ENCODE results near the gene SH2D3A. TPM values are rescaled to one million over a fixed set of nuclear protein-coding genes. Genes with fewer than 3 reads are reported as not detected.

The SH2D3A gene
- total and polyA plus RNA-seq, 2 experiments from 2014 or later: 20.7 to 38.4 TPM

- Histone ChIP-seq H3K4me1 (ENCODE audit: insufficient read depth) (peaks cover 13% of the 10 kb centered on the region; the same call in 1 of the 2 replicates), H3K36me3 (ENCODE audit: insufficient read depth) (peaks cover 23% of the 10 kb centered on the region), H3K27me3 (ENCODE audit: insufficient read depth) (no peaks in the 10 kb centered on the region), H4K20me1 (replicated peaks; ENCODE audit: insufficient read depth) (peaks cover 4% of the 10 kb centered on the region; the same call in 1 of the 2 replicates), H3K4me2 (no peak overlapping the region), H3K27ac (ENCODE audit: low read depth) (no peak overlapping the region), H3K9me2 (ENCODE audit: insufficient read depth) (no peaks in the 10 kb centered on the region), H2AFZ (no peak overlapping the region), H3K79me2 (replicated peaks; ENCODE audit: insufficient read depth) (no peaks in the 10 kb centered on the region), H3K4me3 (no peak overlapping the region), H3F3A (replicated peaks; ENCODE audit: low read depth) (peaks cover 15% of the 10 kb centered on the region)
- TF ChIP-seq CTCF (conservative IDR thresholded peaks at IDR 0.05; ENCODE audit: low read depth in 2 of 2) (no peak), EZH2 (IDR thresholded peaks at IDR 0.05; ENCODE audit: low read depth, unreplicated experiment) (no peak), JUNB (IDR thresholded peaks at IDR 0.05; ENCODE audit: unreplicated experiment) (no peak), ETS1 (IDR thresholded peaks at IDR 0.05) (no peak), REST (IDR thresholded peaks at IDR 0.05; ENCODE audit: unreplicated experiment) (no peak), CREB1 (CRISPR knock-in tag; IDR thresholded peaks at IDR 0.05; ENCODE audit: low read depth) (no peak), ZNF114 (CRISPR knock-in tag; IDR thresholded peaks at IDR 0.05) (no peak), ZNF462 (CRISPR knock-in tag; IDR thresholded peaks at IDR 0.05) (no peak)
- Mint-ChIP-seq H3K27me3 (ENCODE audit: insufficient read depth, low read depth, poor library complexity) (peaks cover 20% of the 10 kb centered on the region), H3K4me1 (peaks cover 3% of the 10 kb centered on the region; the same call in 1 of the 3 replicates), H3K36me3 (ENCODE audit: low read depth) (peaks cover 48% of the 10 kb centered on the region), H3K9me3 (no peaks in the 10 kb centered on the region; the same call in 2 of the 3 replicates), H3K4me3 (no peak overlapping the region; the same call in 2 of the 3 replicates), H3K27ac (no peak overlapping the region; the same call in 1 of the 2 replicates)
- DNase-seq (ENCODE audit: low spot score) (no peak), ATAC-seq (no peak)
Observed at GRCh38 chr19:6754653-6755463, 12.4 kb downstream of the SH2D3A start.

Data from GM23338 (cell line).